Rectal smooth muscle tissue (tissue), 1 donor: ENCODE data around the gene TRA2B.

ENCODE experiments used
- H3K27ac ChIP-seq: one replicate; pipeline ENCODE4 v1.7.0; 2013; ENCODE audit warnings: low read depth, low read length, inconsistent platforms
- H3K27me3 ChIP-seq: one replicate; pipeline ENCODE4 v1.7.0; 2013; ENCODE audit warnings: low read length; ENCODE audit not compliant: control insufficient read depth, insufficient read depth
- H3K36me3 ChIP-seq: one replicate; pipeline ENCODE4 v1.7.0; 2013; ENCODE audit warnings: low read length; ENCODE audit not compliant: control insufficient read depth, insufficient read depth
- H3K4me1 ChIP-seq: one replicate; pipeline ENCODE4 v1.7.0; 2013; ENCODE audit warnings: low read length; ENCODE audit not compliant: control insufficient read depth, insufficient read depth
- H3K4me3 ChIP-seq: one replicate; pipeline ENCODE4 v1.7.0; 2013; ENCODE audit warnings: low read length
- H3K9ac ChIP-seq: one replicate; pipeline ENCODE4 v1.7.0; 2013; ENCODE audit warnings: low read length

Gene TRA2B

GRCh38 chr3:185968168-185968567 lies 30.4 kb upstream of the TRA2B start:
- no peak overlapping the region for H3K4me3 ChIP-seq
- H3K27ac ChIP-seq: no peak overlapping the region
- no peaks in the 10 kb centered on the region for H3K36me3 ChIP-seq
- H3K27me3 ChIP-seq: no peaks in the 10 kb centered on the region
- H3K4me1 ChIP-seq: no peaks in the 10 kb centered on the region
- no peak overlapping the region for H3K9ac ChIP-seq

- Histone ChIP-seq H3K4me1 (no peaks in the 10 kb centered on the region), H3K27ac (no peak overlapping the region), H3K4me3 (no peak overlapping the region)
Observed at GRCh38 chr3:185966655-185967054, 28.8 kb upstream of the TRA2B start.

GRCh38 chr3:185965496-185965895 lies 27.7 kb upstream of the TRA2B start:
- H3K36me3 ChIP-seq: no peaks in the 10 kb centered on the region
- H3K4me1 ChIP-seq: no peaks in the 10 kb centered on the region
- no peaks in the 10 kb centered on the region for H3K27me3 ChIP-seq
- no peak overlapping the region for H3K9ac ChIP-seq
- no peak overlapping the region for H3K4me3 ChIP-seq
- no peak overlapping the region for H3K27ac ChIP-seq

More at GRCh38 chr3:185966655-185967054, 28.8 kb upstream of the TRA2B start:
- Histone ChIP-seq H3K36me3 (no peaks in the 10 kb centered on the region), H3K9ac (no peak overlapping the region), H3K27me3 (no peaks in the 10 kb centered on the region)

- Histone ChIP-seq H3K27ac (no peak overlapping the region), H3K4me1 (no peaks in the 10 kb centered on the region), H3K4me3 (no peak overlapping the region), H3K27me3 (no peaks in the 10 kb centered on the region), H3K36me3 (no peaks in the 10 kb centered on the region), H3K9ac (no peak overlapping the region)
Observed at GRCh38 chr3:185961675-185962232, 23.9 kb upstream of the TRA2B start.

- Histone ChIP-seq H3K36me3 (no peaks in the 10 kb centered on the region), H3K9ac (no peak overlapping the region), H3K27me3 (no peaks in the 10 kb centered on the region), H3K4me1 (no peaks in the 10 kb centered on the region), H3K27ac (no peak overlapping the region), H3K4me3 (no peak overlapping the region)
Observed at GRCh38 chr3:185960522-185961288, 22.9 kb upstream of the TRA2B start.

GRCh38 chr3:185959609-185960521 lies 22.1 kb upstream of the TRA2B start:
- H3K36me3 ChIP-seq: no peaks in the 10 kb centered on the region
- H3K4me1 ChIP-seq: no peaks in the 10 kb centered on the region
- H3K9ac ChIP-seq: no peak overlapping the region
- H3K27ac ChIP-seq: no peak overlapping the region
- no peaks in the 10 kb centered on the region for H3K27me3 ChIP-seq
- H3K4me3 ChIP-seq: peak overlapping the region; percentile 31

- Histone ChIP-seq H3K27ac (no peak overlapping the region), H3K36me3 (no peaks in the 10 kb centered on the region), H3K4me1 (no peaks in the 10 kb centered on the region), H3K9ac (no peak overlapping the region), H3K4me3 (no peak overlapping the region), H3K27me3 (no peaks in the 10 kb centered on the region)
Observed at GRCh38 chr3:185958626-185959025, 20.8 kb upstream of the TRA2B start.

- H3K4me1 ChIP-seq: no peaks in the 10 kb centered on the region
- H3K27ac ChIP-seq: no peak overlapping the region
- H3K27me3 ChIP-seq: no peaks in the 10 kb centered on the region
- no peaks in the 10 kb centered on the region for H3K36me3 ChIP-seq
- no peak overlapping the region for H3K4me3 ChIP-seq
- H3K9ac ChIP-seq: no peak overlapping the region
Observed at GRCh38 chr3:185956244-185956643, 18.4 kb upstream of the TRA2B start.

- Histone ChIP-seq H3K27me3 (no peaks in the 10 kb centered on the region), H3K27ac (no peak overlapping the region), H3K9ac (no peak overlapping the region), H3K4me3 (no peak overlapping the region), H3K4me1 (no peaks in the 10 kb centered on the region), H3K36me3 (no peaks in the 10 kb centered on the region)
Observed at GRCh38 chr3:185954366-185954723, 16.5 kb upstream of the TRA2B start.

GRCh38 chr3:185950728-185951127 lies 12.9 kb upstream of the TRA2B start:
- H3K4me3 ChIP-seq: no peak overlapping the region
- H3K9ac ChIP-seq: no peak overlapping the region
- no peak overlapping the region for H3K27ac ChIP-seq
- H3K36me3 ChIP-seq: no peaks in the 10 kb centered on the region
- H3K4me1 ChIP-seq: no peaks in the 10 kb centered on the region
- no peaks in the 10 kb centered on the region for H3K27me3 ChIP-seq

- Histone ChIP-seq H3K27ac (no peak overlapping the region), H3K9ac (no peak overlapping the region), H3K27me3 (no peaks in the 10 kb centered on the region), H3K4me3 (no peak overlapping the region), H3K36me3 (no peaks in the 10 kb centered on the region), H3K4me1 (no peaks in the 10 kb centered on the region)
Observed at GRCh38 chr3:185949515-185949914, 11.7 kb upstream of the TRA2B start.

- no peak overlapping the region for H3K9ac ChIP-seq
- H3K4me1 ChIP-seq: no peaks in the 10 kb centered on the region
- H3K36me3 ChIP-seq: no peaks in the 10 kb centered on the region
- H3K27me3 ChIP-seq: no peaks in the 10 kb centered on the region
- no peak overlapping the region for H3K27ac ChIP-seq
- H3K4me3 ChIP-seq: no peak overlapping the region
Observed at GRCh38 chr3:185948292-185948691, 10.5 kb upstream of the TRA2B start.
